Measurements from ENCODE around the gene FRMD8.

Gene FRMD8

GRCh38 chr11:65356394-65356972 lies 30.0 kb upstream of the FRMD8 start:
- no peak overlapping the region for H3K4me3 ChIP-seq (ENCODE audit: low read depth, low read length)
- TF ChIP-seq MYC (IDR thresholded peaks at IDR 0.05; ENCODE audit: low read depth, low read length) (no peak), CTCF (IDR thresholded peaks at IDR 0.05; ENCODE audit: low read depth, low read length) (no peak), POLR2A (IDR thresholded peaks at IDR 0.05; ENCODE audit: extremely low read depth, insufficient read length) (no peak), MAX (IDR thresholded peaks at IDR 0.05; ENCODE audit: low read depth, low read length) (no peak)
- no peak for DNase-seq (ENCODE audit: low read depth)

- no peak for DNase-seq (ENCODE audit: low read depth)
- no peak for TF ChIP-seq POLR2A (IDR thresholded peaks at IDR 0.05; ENCODE audit: extremely low read depth, insufficient read length)
- no peak for TF ChIP-seq MYC (IDR thresholded peaks at IDR 0.05; ENCODE audit: low read depth, low read length)
- TF ChIP-seq MAX (IDR thresholded peaks at IDR 0.05; ENCODE audit: low read depth, low read length): no peak
- TF ChIP-seq CTCF (IDR thresholded peaks at IDR 0.05; ENCODE audit: low read depth, low read length): no peak
Measured at GRCh38 chr11:65357856-65358356, 28.5 kb upstream of the FRMD8 start.

GRCh38 chr11:65362320-65362931 lies 24.0 kb upstream of the FRMD8 start:
- no peak for TF ChIP-seq MAX (IDR thresholded peaks at IDR 0.05; ENCODE audit: low read depth, low read length)
- no peak for TF ChIP-seq CTCF (IDR thresholded peaks at IDR 0.05; ENCODE audit: low read depth, low read length)
- TF ChIP-seq POLR2A (IDR thresholded peaks at IDR 0.05; ENCODE audit: extremely low read depth, insufficient read length): no peak
- TF ChIP-seq MYC (IDR thresholded peaks at IDR 0.05; ENCODE audit: low read depth, low read length): no peak
- peak; percentile 60 for DNase-seq (ENCODE audit: low read depth)
- no peak overlapping the region for H3K4me3 ChIP-seq (ENCODE audit: low read depth, low read length)

More at GRCh38 chr11:65357856-65358356, 28.5 kb upstream of the FRMD8 start:
- no peak overlapping the region for H3K4me3 ChIP-seq (ENCODE audit: low read depth, low read length)

- TF ChIP-seq MYC (IDR thresholded peaks at IDR 0.05; ENCODE audit: low read depth, low read length) (no peak), POLR2A (IDR thresholded peaks at IDR 0.05; ENCODE audit: extremely low read depth, insufficient read length) (no peak), CTCF (IDR thresholded peaks at IDR 0.05; ENCODE audit: low read depth, low read length) (no peak), MAX (IDR thresholded peaks at IDR 0.05; ENCODE audit: low read depth, low read length) (no peak)
- no peak overlapping the region for H3K4me3 ChIP-seq (ENCODE audit: low read depth, low read length)
- DNase-seq (ENCODE audit: low read depth): no peak
Measured at GRCh38 chr11:65362966-65363365, 23.5 kb upstream of the FRMD8 start.

DNA sequence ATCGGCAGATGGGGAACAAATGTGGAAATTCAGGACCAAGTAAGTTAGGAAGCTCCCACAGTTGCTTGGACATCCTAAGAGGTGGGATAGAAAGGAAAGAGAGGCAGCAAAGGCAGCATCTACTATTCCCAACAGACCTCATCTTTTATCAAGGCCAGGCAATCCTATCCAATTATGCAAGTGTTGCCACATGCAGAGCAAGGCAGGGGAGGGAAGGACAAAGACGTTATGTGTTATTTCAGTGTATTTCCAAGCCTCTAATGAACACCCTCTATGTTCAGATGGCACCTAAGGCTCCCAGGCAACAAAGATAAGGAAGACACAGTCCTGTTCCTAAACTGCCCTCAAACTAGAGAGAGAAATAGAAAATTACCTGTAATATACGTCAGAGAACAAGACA lies 22.7 kb upstream of the FRMD8 start:
- DNase-seq (ENCODE audit: low read depth): no peak
- TF ChIP-seq CTCF (IDR thresholded peaks at IDR 0.05; ENCODE audit: low read depth, low read length) (no peak), MYC (IDR thresholded peaks at IDR 0.05; ENCODE audit: low read depth, low read length) (no peak), POLR2A (IDR thresholded peaks at IDR 0.05; ENCODE audit: extremely low read depth, insufficient read length) (no peak), MAX (IDR thresholded peaks at IDR 0.05; ENCODE audit: low read depth, low read length) (no peak)
- no peak overlapping the region for H3K4me3 ChIP-seq (ENCODE audit: low read depth, low read length)
